ENCODE measurements around the gene PRKRIP1. TPM values are rescaled to one million over a fixed set of nuclear protein-coding genes. Genes with fewer than 3 reads are reported as not detected.

The PRKRIP1 gene
- total RNA-seq, 2 experiments from 2014 or later, result 20.8 to 22.6 TPM

DNA sequence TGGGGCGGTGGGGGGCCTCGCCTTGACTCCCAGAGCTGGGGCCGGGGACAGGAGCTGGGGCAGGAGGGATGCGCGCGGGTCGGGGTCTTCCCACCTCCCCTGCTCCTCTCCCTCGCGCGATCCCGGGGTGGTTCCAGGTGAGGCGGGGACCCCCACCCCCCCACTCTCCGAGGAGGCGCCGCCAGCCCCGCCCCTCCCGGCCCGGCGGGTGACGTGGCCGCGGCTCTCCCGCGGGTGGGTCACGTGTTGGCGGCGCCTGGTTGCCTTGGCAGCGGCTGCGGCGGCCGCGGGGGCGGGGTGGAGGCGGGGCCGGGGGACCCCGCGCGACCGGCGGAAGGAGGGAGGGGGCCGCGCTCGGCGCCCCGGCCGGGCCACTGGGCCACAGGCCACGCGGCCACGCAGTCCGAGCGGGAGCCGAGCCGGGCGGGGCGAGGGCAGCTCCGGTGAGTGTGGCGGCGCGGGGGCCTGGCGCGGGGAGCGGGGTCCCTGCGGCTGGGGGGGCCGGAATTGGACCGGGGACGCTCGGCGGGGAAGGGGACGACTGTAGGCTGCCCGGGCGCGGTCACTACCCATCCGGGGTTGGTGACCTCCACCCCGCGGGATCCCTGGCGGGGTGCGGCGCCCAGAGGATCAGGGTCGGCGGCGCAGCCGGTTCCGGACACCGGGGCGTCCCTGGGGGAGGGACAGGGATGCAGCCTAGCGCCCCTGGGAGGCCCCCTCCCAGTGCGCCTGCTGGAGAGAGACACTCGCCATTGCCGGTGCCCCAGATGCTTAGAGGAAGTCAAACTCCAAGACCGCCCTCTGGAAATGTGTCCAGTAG is 37.3 kb downstream of the PRKRIP1 start, which contains the start of gene ORAI2:
TSS of gene ORAI2 (plus strand) at position 357 of the 820 bp plus-strand sequence. CDS start 5,382 bp downstream, outside the sequence.
- Mint-ChIP-seq H3K27me3 (no peaks in the 10 kb centered on the region), H3K9me3 (no peaks in the 10 kb centered on the region), H3K27ac (peak within 1 kb of the TSS; percentile 93), H3K4me3 (peak within 1 kb of the TSS; percentile 81), H3K36me3 (peaks cover 3% of the 10 kb centered on the region), H3K4me1 (ENCODE audit: low read depth) (peaks cover 48% of the 10 kb centered on the region)
- ChIA-PET POLR2A (interaction anchor here (0.9 to 2.5 kb wide), 5 partner anchors 8 to 37 kb away, joined by 3 to 12 read pairs (median 4); partner anchors contain the start of genes ALKBH4 and PRKRIP1), CTCF (interaction anchor here (0.6 to 2.9 kb wide), 4 partner anchors 21 to 36 kb away, joined by 3 to 11 read pairs (median 5); no protein-coding TSS in a partner anchor)
- peak; percentile 89 for DNase-seq
- intact Hi-C loops (cut with micrococcal nuclease), result no loop called here

DNA sequence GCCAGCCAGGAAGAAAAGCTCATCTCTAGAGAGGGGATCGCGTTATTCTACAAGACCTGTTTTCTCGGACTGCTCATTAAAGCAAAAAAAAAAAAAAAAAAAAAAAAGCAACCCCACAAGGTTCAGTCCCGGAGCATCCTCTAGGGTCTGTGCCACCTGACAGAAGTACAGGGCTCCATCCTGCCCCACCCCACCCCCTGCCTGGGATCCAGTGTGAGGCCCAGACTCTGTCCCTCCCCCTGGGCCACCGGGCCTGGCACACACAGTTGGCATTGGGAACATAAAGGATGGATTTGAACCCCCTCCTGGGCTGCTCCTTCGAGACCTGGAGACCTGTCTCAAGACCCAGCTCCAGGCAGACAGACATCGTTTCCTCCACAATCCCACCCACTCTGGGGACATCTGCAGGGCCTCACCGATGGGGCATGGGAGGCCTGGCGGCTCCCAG is 37.9 kb downstream of the PRKRIP1 start:
- peak overlapping the region; percentile 49 for H3K27ac Mint-ChIP-seq
- peaks cover 47% of the 10 kb centered on the region for H3K4me1 Mint-ChIP-seq (ENCODE audit: low read depth)
- ChIA-PET CTCF (interaction anchor here (0.6 to 2.9 kb wide), 5 partner anchors 16 to 36 kb away, joined by 3 to 11 read pairs (median 4); no protein-coding TSS in a partner anchor), POLR2A (interaction anchor here (0.9 to 2.5 kb wide), 5 partner anchors 8 to 38 kb away, joined by 3 to 12 read pairs (median 4); partner anchors contain the start of genes ALKBH4 and PRKRIP1)
- peaks cover 4% of the 10 kb centered on the region for H3K36me3 Mint-ChIP-seq
- H3K4me3 Mint-ChIP-seq, result peak overlapping the region; percentile 81
- peak; percentile 40 for DNase-seq
- no peaks in the 10 kb centered on the region for H3K27me3 Mint-ChIP-seq
- intact Hi-C loops (cut with micrococcal nuclease), result no loop called here
- H3K9me3 Mint-ChIP-seq, result no peaks in the 10 kb centered on the region

GRCh38 chr7:102436118-102436517 is 40.0 kb downstream of the PRKRIP1 start:
- peaks cover 6% of the 10 kb centered on the region for H3K36me3 Mint-ChIP-seq
- H3K9me3 Mint-ChIP-seq, result no peaks in the 10 kb centered on the region
- H3K27me3 Mint-ChIP-seq, result no peaks in the 10 kb centered on the region
- DNase-seq, result no peak
- H3K4me1 Mint-ChIP-seq (ENCODE audit: low read depth), result peaks cover 27% of the 10 kb centered on the region
- H3K27ac Mint-ChIP-seq, result no peak overlapping the region
- ChIA-PET CTCF (interaction anchor here (1.1 kb wide), 1 partner anchor 31 kb away, joined by 3 read pairs; no protein-coding TSS in a partner anchor), POLR2A (no interaction called here)
- no peak overlapping the region for H3K4me3 Mint-ChIP-seq
- intact Hi-C loops (cut with micrococcal nuclease), result no loop called here

GRCh38 chr7:102439963-102440795 is 44.0 kb downstream of the PRKRIP1 start:
- H3K4me3 Mint-ChIP-seq, result no peak overlapping the region
- CTCF ChIA-PET, result interaction anchor here (1.0 kb wide), 1 partner anchor 22 kb away, joined by 3 read pairs; no protein-coding TSS in a partner anchor
- H3K4me1 Mint-ChIP-seq (ENCODE audit: low read depth), result peaks cover 3% of the 10 kb centered on the region
- POLR2A ChIA-PET, result interaction anchor here (0.6 kb wide), 1 partner anchor 11 kb away, joined by 3 read pairs; no protein-coding TSS in a partner anchor
- peaks cover 15% of the 10 kb centered on the region for H3K36me3 Mint-ChIP-seq
- no peak for DNase-seq
- H3K27me3 Mint-ChIP-seq, result no peaks in the 10 kb centered on the region
- intact Hi-C loops (cut with micrococcal nuclease), result no loop called here
- H3K9me3 Mint-ChIP-seq, result no peaks in the 10 kb centered on the region
- H3K27ac Mint-ChIP-seq, result no peak overlapping the region

GRCh38 chr7:102444961-102445673 is 49.0 kb downstream of the PRKRIP1 start:
- DNase-seq, result no peak
- Mint-ChIP-seq H3K36me3 (peaks cover 9% of the 10 kb centered on the region), H3K4me1 (ENCODE audit: low read depth) (peaks cover under 1% of the 10 kb centered on the region), H3K9me3 (no peaks in the 10 kb centered on the region), H3K4me3 (no peak overlapping the region), H3K27ac (no peak overlapping the region), H3K27me3 (no peaks in the 10 kb centered on the region)
- intact Hi-C loops (cut with micrococcal nuclease), result no loop called here
- POLR2A ChIA-PET, result no interaction called here
- CTCF ChIA-PET, result interaction anchor here (1.1 kb wide), 1 partner anchor 22 kb away, joined by 3 read pairs; no protein-coding TSS in a partner anchor

GRCh38 chr7:102445674-102446071 is 49.5 kb downstream of the PRKRIP1 start:
- Mint-ChIP-seq H3K9me3 (no peaks in the 10 kb centered on the region), H3K27ac (no peak overlapping the region), H3K4me3 (no peak overlapping the region), H3K4me1 (ENCODE audit: low read depth) (peaks cover 4% of the 10 kb centered on the region), H3K36me3 (peaks cover 9% of the 10 kb centered on the region), H3K27me3 (no peaks in the 10 kb centered on the region)
- intact Hi-C loops (cut with micrococcal nuclease), result no loop called here
- CTCF ChIA-PET, result interaction anchor here (1.1 kb wide), 1 partner anchor 21 kb away, joined by 3 read pairs; no protein-coding TSS in a partner anchor
- DNase-seq, result no peak
- POLR2A ChIA-PET, result no interaction called here

DNA sequence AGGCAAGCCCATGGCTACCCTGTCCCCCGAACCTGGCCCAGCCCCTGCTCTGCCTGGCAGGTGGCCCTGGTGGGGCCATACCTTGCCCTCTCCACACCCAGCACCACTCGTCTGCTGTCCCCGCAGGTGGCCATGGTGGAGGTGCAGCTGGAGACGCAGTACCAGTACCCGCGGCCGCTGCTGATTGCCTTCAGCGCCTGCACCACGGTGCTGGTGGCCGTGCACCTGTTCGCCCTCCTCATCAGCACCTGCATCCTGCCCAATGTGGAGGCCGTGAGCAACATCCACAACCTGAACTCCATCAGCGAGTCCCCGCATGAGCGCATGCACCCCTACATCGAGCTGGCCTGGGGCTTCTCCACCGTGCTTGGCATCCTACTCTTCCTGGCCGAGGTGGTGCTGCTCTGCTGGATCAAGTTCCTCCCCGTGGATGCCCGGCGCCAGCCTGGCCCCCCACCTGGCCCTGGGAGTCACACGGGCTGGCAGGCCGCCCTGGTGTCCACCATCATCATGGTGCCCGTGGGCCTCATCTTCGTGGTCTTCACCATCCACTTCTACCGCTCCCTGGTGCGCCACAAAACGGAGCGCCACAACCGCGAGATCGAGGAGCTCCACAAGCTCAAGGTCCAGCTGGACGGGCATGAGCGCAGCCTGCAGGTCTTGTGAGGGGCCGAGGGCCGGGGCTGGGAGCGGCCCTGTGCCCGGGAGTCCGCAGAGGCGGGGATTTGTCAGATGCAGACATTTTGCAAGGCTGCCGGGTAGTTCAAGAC is 50.4 kb downstream of the PRKRIP1 start:
- intact Hi-C loops (cut with micrococcal nuclease), result no loop called here
- POLR2A ChIA-PET, result no interaction called here

DNA sequence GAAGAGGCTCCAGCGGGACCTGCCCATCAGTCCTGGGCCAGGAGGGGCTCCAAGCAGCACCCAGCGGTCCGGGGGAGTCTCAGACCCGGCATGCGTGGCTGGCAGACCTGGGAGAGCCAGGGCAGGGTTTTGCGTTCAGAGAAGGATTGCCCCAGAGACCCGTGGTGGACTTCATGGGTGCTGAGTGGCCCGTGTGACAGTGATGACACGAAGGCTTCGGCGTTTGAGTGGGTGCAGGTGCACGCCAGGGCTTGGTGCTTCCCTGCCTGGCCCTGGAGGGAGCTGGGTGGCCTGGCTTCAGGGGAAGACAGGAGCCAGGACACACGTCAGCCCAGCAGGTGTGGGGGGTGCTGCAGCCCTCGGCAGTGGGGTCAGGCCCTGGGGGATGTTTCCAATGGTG is 51.1 kb downstream of the PRKRIP1 start:
- ChIA-PET CTCF (interaction anchor here (1.0 to 3.6 kb wide), 2 partner anchors 42 to 43 kb away, joined by 3 to 26 read pairs; no protein-coding TSS in a partner anchor), POLR2A (no interaction called here)
- Mint-ChIP-seq H3K4me1 (ENCODE audit: low read depth) (peaks cover 4% of the 10 kb centered on the region), H3K9me3 (no peaks in the 10 kb centered on the region), H3K27ac (no peak overlapping the region), H3K4me3 (no peak overlapping the region), H3K36me3 (peaks cover 3% of the 10 kb centered on the region), H3K27me3 (no peaks in the 10 kb centered on the region)
- intact Hi-C loops (cut with micrococcal nuclease), result no loop called here
- no peak for DNase-seq

More for the DNA sequence above, 50.4 kb downstream of the PRKRIP1 start:
- CTCF ChIA-PET, result interaction anchor here (1.0 to 1.1 kb wide), 2 partner anchors 20 to 42 kb away, joined by 3 read pairs; no protein-coding TSS in a partner anchor
- DNase-seq, result no peak
- Mint-ChIP-seq H3K36me3 (peaks cover 7% of the 10 kb centered on the region), H3K9me3 (no peaks in the 10 kb centered on the region), H3K27ac (no peak overlapping the region), H3K27me3 (no peaks in the 10 kb centered on the region), H3K4me3 (no peak overlapping the region), H3K4me1 (ENCODE audit: low read depth) (peaks cover 4% of the 10 kb centered on the region)

- Mint-ChIP-seq H3K27me3 (no peaks in the 10 kb centered on the region), H3K27ac (no peak overlapping the region), H3K4me3 (no peak overlapping the region), H3K36me3 (peaks cover 3% of the 10 kb centered on the region), H3K9me3 (no peaks in the 10 kb centered on the region), H3K4me1 (ENCODE audit: low read depth) (peaks cover 4% of the 10 kb centered on the region)
- intact Hi-C loops (cut with micrococcal nuclease), result no loop called here
- CTCF ChIA-PET, result interaction anchor here (1.2 to 3.6 kb wide), 6 partner anchors 14 to 44 kb away, joined by 3 to 26 read pairs (median 12); no protein-coding TSS in a partner anchor
- DNase-seq, result no peak
- POLR2A ChIA-PET, result interaction anchor here (0.6 kb wide), 1 partner anchor 23 kb away, joined by 4 read pairs; no protein-coding TSS in a partner anchor
Observed at GRCh38 chr7:102449136-102449535, 53.0 kb downstream of the PRKRIP1 start.

DNA sequence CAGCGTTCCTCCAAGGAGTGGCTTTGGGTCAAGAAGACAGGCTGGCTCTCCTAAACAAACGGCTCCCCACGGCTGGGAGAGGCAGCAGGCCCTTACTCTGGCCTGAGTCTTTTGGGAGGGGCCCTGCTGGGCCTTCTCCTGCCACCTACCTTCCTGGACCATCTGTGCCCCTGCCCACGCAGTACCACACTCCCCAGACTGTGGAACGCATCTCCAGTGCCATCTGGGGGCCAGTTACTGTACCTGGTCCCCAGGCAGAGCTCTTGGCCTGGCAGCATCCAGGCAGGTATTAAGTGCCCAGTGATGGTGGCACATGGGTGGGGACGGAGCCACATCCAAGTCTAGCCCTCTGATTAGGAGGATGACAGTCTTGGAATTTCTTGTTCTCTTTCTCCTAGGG is 54.1 kb downstream of the PRKRIP1 start:
- POLR2A ChIA-PET, result interaction anchor here (1.2 kb wide), 1 partner anchor 23 kb away, joined by 3 read pairs; no protein-coding TSS in a partner anchor
- intact Hi-C loops (cut with micrococcal nuclease), result loop anchor here (1.0 to 2.0 kb wide), 2 partner anchors 38 to 45 kb away; no protein-coding TSS in a partner anchor

More for the DNA sequence above, 54.1 kb downstream of the PRKRIP1 start:
- Mint-ChIP-seq H3K4me3 (no peak overlapping the region), H3K4me1 (ENCODE audit: low read depth) (peaks cover 4% of the 10 kb centered on the region), H3K27ac (no peak overlapping the region), H3K27me3 (no peaks in the 10 kb centered on the region), H3K9me3 (no peaks in the 10 kb centered on the region), H3K36me3 (no peaks in the 10 kb centered on the region)
- DNase-seq, result peak; percentile 73
- CTCF ChIA-PET, result interaction anchor here (0.6 to 3.6 kb wide), 11 partner anchors 14 to 170 kb away, joined by 3 to 26 read pairs (median 4); partner anchors contain the start of gene SH2B2
